ENCODE measurements around the gene L3MBTL3. TPM values are rescaled to one million over a fixed set of nuclear protein-coding genes. Genes with fewer than 3 reads are reported as not detected.
A peak's percentile ranks its signal among the peaks of the same experiment; 100 is the strongest.

L3MBTL3 gene
- polyA plus RNA-seq (2012; ENCODE audit: insufficient read depth, insufficient read length), result 6.3 TPM

- H3K4me3 ChIP-seq (ENCODE audit: low read length), result peak within 1 kb of the TSS; percentile 70
- DNase-seq (ENCODE audit: low read depth, low spot score), result peak; percentile 62
These were observed at the start of gene L3MBTL3 for GRCh38 chr6:130018292-130018743. L3MBTL3 (plus strand) TSS chr6:130018581; CDS start chr6:130042700, 24,119 bp downstream.

- no peak for DNase-seq (ENCODE audit: low read depth, low spot score)
These were observed 49.3 kb upstream of the L3MBTL3 start for GRCh38 chr6:129969064-129969463.

GRCh38 chr6:129976110-129976509, 42.3 kb upstream of the L3MBTL3 start:
- DNase-seq (ENCODE audit: low read depth, low spot score), result no peak
- H3K4me3 ChIP-seq (ENCODE audit: low read length), result no peak overlapping the region

More at GRCh38 chr6:129969064-129969463, 49.3 kb upstream of the L3MBTL3 start:
- H3K4me3 ChIP-seq (ENCODE audit: low read length), result no peak overlapping the region

GRCh38 chr6:129978148-129978916, 40.0 kb upstream of the L3MBTL3 start:
- no peak overlapping the region for H3K4me3 ChIP-seq (ENCODE audit: low read length)
- DNase-seq (ENCODE audit: low read depth, low spot score), result no peak

GRCh38 chr6:129980821-129981220, 37.6 kb upstream of the L3MBTL3 start:
- no peak for DNase-seq (ENCODE audit: low read depth, low spot score)

GRCh38 chr6:129981598-129981997, 36.8 kb upstream of the L3MBTL3 start:
- DNase-seq (ENCODE audit: low read depth, low spot score), result no peak
- no peak overlapping the region for H3K4me3 ChIP-seq (ENCODE audit: low read length)

More at GRCh38 chr6:129980821-129981220, 37.6 kb upstream of the L3MBTL3 start:
- no peak overlapping the region for H3K4me3 ChIP-seq (ENCODE audit: low read length)

- no peak for DNase-seq (ENCODE audit: low read depth, low spot score)
- H3K4me3 ChIP-seq (ENCODE audit: low read length), result no peak overlapping the region
These were observed 29.0 kb upstream of the L3MBTL3 start for GRCh38 chr6:129989396-129989795.

- DNase-seq (ENCODE audit: low read depth, low spot score), result no peak
- H3K4me3 ChIP-seq (ENCODE audit: low read length), result no peak overlapping the region
These were observed 25.5 kb upstream of the L3MBTL3 start for GRCh38 chr6:129992881-129993280.

- DNase-seq (ENCODE audit: low read depth, low spot score), result no peak
- H3K4me3 ChIP-seq (ENCODE audit: low read length), result no peak overlapping the region
These were observed 24.0 kb upstream of the L3MBTL3 start for GRCh38 chr6:129994410-129994809.

GRCh38 chr6:129996387-129996786, 22.0 kb upstream of the L3MBTL3 start:
- H3K4me3 ChIP-seq (ENCODE audit: low read length), result no peak overlapping the region
- DNase-seq (ENCODE audit: low read depth, low spot score), result no peak

- H3K4me3 ChIP-seq (ENCODE audit: low read length), result no peak overlapping the region
- DNase-seq (ENCODE audit: low read depth, low spot score), result no peak
These were observed 17.6 kb upstream of the L3MBTL3 start for GRCh38 chr6:130000526-130001421.

GRCh38 chr6:130008236-130008873, 10.0 kb upstream of the L3MBTL3 start:
- H3K4me3 ChIP-seq (ENCODE audit: low read length), result no peak overlapping the region
- no peak for DNase-seq (ENCODE audit: low read depth, low spot score)

GRCh38 chr6:130009146-130009545, 9.2 kb upstream of the L3MBTL3 start:
- no peak for DNase-seq (ENCODE audit: low read depth, low spot score)

GRCh38 chr6:130010387-130010786, 8.0 kb upstream of the L3MBTL3 start:
- DNase-seq (ENCODE audit: low read depth, low spot score), result no peak
- no peak overlapping the region for H3K4me3 ChIP-seq (ENCODE audit: low read length)

More at GRCh38 chr6:130009146-130009545, 9.2 kb upstream of the L3MBTL3 start:
- H3K4me3 ChIP-seq (ENCODE audit: low read length), result no peak overlapping the region

GRCh38 chr6:130012728-130013127, 5.7 kb upstream of the L3MBTL3 start:
- H3K4me3 ChIP-seq (ENCODE audit: low read length), result no peak overlapping the region
- no peak for DNase-seq (ENCODE audit: low read depth, low spot score)

GRCh38 chr6:130018744-130019325, 454 bp downstream of the L3MBTL3 start:
- DNase-seq (ENCODE audit: low read depth, low spot score), result no peak
- H3K4me3 ChIP-seq (ENCODE audit: low read length), result peak overlapping the region; percentile 70

GRCh38 chr6:130019326-130020072, 1.1 kb downstream of the L3MBTL3 start:
- no peak for DNase-seq (ENCODE audit: low read depth, low spot score)
- peak overlapping the region; percentile 63 for H3K4me3 ChIP-seq (ENCODE audit: low read length)

Data from Jurkat, Clone E6-1 (cell line).